ENCODE results near the gene CPNE8.

- TF ChIP-seq, protein P1, sequence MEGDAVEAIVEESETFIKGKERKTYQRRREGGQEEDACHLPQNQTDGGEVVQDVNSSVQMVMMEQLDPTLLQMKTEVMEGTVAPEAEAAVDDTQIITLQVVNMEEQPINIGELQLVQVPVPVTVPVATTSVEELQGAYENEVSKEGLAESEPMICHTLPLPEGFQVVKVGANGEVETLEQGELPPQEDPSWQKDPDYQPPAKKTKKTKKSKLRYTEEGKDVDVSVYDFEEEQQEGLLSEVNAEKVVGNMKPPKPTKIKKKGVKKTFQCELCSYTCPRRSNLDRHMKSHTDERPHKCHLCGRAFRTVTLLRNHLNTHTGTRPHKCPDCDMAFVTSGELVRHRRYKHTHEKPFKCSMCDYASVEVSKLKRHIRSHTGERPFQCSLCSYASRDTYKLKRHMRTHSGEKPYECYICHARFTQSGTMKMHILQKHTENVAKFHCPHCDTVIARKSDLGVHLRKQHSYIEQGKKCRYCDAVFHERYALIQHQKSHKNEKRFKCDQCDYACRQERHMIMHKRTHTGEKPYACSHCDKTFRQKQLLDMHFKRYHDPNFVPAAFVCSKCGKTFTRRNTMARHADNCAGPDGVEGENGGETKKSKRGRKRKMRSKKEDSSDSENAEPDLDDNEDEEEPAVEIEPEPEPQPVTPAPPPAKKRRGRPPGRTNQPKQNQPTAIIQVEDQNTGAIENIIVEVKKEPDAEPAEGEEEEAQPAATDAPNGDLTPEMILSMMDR (conservative IDR thresholded peaks at IDR 0.05): no peak
- no peak for TF ChIP-seq EZH2 (IDR thresholded peaks at IDR 0.05; ENCODE audit: low read depth)
Measured at GRCh38 chr12:38646146-38646545, 259.2 kb downstream of the CPNE8 start.
